ENCODE data around the gene KCNH1. TPM values are rescaled to one million over a fixed set of nuclear protein-coding genes. Genes with fewer than 3 reads are reported as not detected.

The KCNH1 gene
- total and polyA plus RNA-seq, 10 of the 15 experiments (the other 5 are each of a cell fraction or from before 2014, with no cell fraction given) = 0.02 to 0.04 (median 0.04) TPM; not detected in 7

DNA sequence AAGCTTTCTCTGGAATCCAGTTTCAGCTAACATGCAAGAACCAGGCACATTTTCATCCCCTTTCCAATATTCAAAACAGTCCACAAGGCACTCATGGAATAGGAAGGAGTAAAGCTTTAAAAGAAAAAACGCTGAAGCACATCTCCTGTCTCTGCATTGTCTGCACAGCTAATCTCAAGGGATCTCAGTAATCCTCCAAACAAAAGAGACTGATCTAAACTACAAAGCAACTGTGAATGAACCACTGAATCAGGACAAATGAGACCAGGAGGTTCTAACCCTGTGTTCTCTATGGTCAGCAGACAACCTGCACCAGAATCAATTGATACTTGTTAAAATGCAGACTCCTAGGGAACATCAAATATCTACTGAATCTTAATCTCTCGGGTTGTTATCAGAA is 406.2 kb downstream of the KCNH1 start:
- no peak for FAIRE-seq
- DNase-seq (ENCODE audit: low read depth, low spot score) = no peak
- ChIA-PET CTCF (no interaction called here), POLR2A (no interaction called here), RAD21 (ENCODE audit: unreplicated experiment) (no interaction called here), SMC1A (ENCODE audit: uncharacterized antibody, unreplicated experiment) (no interaction called here)
- H3K4me1 ChIP-seq (ENCODE audit: control insufficient read depth, insufficient read depth, low read length) = no peaks in the 10 kb centered on the region
- BruUV-seq (replicated peaks) = no TSS peak
- H3K79me2 ChIP-seq (ENCODE audit: control insufficient read depth, insufficient read depth, low read length) = no peaks in the 10 kb centered on the region
- intact Hi-C loops (cut with micrococcal nuclease; ENCODE audit: unreplicated experiment) = no loop called here
- H2AFZ ChIP-seq (ENCODE audit: control insufficient read depth, low read depth, low read length) = no peak overlapping the region
- no peak for ATAC-seq
- no peaks in the 10 kb centered on the region for H4K20me1 ChIP-seq (ENCODE audit: control insufficient read depth, insufficient read depth)
- no peak overlapping the region for H3K9ac ChIP-seq (ENCODE audit: control insufficient read depth, insufficient read depth, low read length)
- in situ Hi-C loops (cut with MboI) = no loop called here
- 0% methylated on average over 2 of the region's 2 CpGs for WGBS (ENCODE audit: insufficient coverage, insufficient replicate concordance, low lambda C conversion rate, missing lambda C conversion rate)
- no peak overlapping the region for H3K27ac ChIP-seq (ENCODE audit: control insufficient read depth, insufficient read depth)
- H3K4me2 ChIP-seq (ENCODE audit: control insufficient read depth, insufficient read depth) = no peak overlapping the region
- H3K27me3 ChIP-seq (replicated peaks in 1 of 2; ENCODE audit: control insufficient read depth in 2 of 2, insufficient read depth in 2 of 2, low read length in 1 of 2) = no peaks in the 10 kb centered on the region
- H3K9me3 ChIP-seq (replicated peaks; ENCODE audit: control insufficient read depth, insufficient read depth, low read length) = no peaks in the 10 kb centered on the region
- H3K4me3 ChIP-seq = no peak overlapping the region
- H3K36me3 ChIP-seq (ENCODE audit: control insufficient read depth in 2 of 2, insufficient read depth in 2 of 2, low read length in 1 of 2) = no peaks in the 10 kb centered on the region
- TF ChIP-seq, protein P1, sequence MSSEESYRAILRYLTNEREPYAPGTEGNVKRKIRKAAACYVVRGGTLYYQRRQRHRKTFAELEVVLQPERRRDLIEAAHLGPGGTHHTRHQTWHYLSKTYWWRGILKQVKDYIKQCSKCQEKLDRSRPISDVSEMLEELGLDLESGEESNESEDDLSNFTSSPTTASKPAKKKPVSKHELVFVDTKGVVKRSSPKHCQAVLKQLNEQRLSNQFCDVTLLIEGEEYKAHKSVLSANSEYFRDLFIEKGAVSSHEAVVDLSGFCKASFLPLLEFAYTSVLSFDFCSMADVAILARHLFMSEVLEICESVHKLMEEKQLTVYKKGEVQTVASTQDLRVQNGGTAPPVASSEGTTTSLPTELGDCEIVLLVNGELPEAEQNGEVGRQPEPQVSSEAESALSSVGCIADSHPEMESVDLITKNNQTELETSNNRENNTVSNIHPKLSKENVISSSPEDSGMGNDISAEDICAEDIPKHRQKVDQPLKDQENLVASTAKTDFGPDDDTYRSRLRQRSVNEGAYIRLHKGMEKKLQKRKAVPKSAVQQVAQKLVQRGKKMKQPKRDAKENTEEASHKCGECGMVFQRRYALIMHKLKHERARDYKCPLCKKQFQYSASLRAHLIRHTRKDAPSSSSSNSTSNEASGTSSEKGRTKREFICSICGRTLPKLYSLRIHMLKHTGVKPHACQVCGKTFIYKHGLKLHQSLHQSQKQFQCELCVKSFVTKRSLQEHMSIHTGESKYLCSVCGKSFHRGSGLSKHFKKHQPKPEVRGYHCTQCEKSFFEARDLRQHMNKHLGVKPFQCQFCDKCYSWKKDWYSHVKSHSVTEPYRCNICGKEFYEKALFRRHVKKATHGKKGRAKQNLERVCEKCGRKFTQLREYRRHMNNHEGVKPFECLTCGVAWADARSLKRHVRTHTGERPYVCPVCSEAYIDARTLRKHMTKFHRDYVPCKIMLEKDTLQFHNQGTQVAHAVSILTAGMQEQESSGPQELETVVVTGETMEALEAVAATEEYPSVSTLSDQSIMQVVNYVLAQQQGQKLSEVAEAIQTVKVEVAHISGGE (CRISPR knock-in tag; IDR thresholded peaks at IDR 0.05) = no peak
- no peak for TF ChIP-seq HDAC6 (IDR thresholded peaks at IDR 0.05; ENCODE audit: unreplicated experiment)
- no peak for TF ChIP-seq ETV6 (conservative IDR thresholded peaks at IDR 0.05 in 1 of 2, IDR thresholded peaks at IDR 0.05 in 1 of 2; ENCODE audit: borderline replicate concordance in 1 of 2, low read depth in 1 of 2)
- TF ChIP-seq, protein P2, sequence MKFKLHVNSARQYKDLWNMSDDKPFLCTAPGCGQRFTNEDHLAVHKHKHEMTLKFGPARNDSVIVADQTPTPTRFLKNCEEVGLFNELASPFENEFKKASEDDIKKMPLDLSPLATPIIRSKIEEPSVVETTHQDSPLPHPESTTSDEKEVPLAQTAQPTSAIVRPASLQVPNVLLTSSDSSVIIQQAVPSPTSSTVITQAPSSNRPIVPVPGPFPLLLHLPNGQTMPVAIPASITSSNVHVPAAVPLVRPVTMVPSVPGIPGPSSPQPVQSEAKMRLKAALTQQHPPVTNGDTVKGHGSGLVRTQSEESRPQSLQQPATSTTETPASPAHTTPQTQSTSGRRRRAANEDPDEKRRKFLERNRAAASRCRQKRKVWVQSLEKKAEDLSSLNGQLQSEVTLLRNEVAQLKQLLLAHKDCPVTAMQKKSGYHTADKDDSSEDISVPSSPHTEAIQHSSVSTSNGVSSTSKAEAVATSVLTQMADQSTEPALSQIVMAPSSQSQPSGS (IDR thresholded peaks at IDR 0.05; ENCODE audit: low read length) = no peak
- TF ChIP-seq, protein P3, sequence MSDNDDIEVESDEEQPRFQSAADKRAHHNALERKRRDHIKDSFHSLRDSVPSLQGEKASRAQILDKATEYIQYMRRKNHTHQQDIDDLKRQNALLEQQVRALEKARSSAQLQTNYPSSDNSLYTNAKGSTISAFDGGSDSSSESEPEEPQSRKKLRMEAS (IDR thresholded peaks at IDR 0.05; ENCODE audit: low read depth, low read length) = no peak
- TF ChIP-seq HDGF (IDR thresholded peaks at IDR 0.05) = no peak
- no peak for TF ChIP-seq RFX5 (IDR thresholded peaks at IDR 0.05; ENCODE audit: low read depth, low read length)
- no peak for TF ChIP-seq MTA3 (IDR thresholded peaks at IDR 0.05; ENCODE audit: borderline replicate concordance, low read length)
- TF ChIP-seq ATF7 (IDR thresholded peaks at IDR 0.05; ENCODE audit: low read depth) = no peak
- TF ChIP-seq NR2C2 (IDR thresholded peaks at IDR 0.05; ENCODE audit: borderline replicate concordance, control insufficient read depth, insufficient read length, low read depth) = no peak
- TF ChIP-seq, protein P4, sequence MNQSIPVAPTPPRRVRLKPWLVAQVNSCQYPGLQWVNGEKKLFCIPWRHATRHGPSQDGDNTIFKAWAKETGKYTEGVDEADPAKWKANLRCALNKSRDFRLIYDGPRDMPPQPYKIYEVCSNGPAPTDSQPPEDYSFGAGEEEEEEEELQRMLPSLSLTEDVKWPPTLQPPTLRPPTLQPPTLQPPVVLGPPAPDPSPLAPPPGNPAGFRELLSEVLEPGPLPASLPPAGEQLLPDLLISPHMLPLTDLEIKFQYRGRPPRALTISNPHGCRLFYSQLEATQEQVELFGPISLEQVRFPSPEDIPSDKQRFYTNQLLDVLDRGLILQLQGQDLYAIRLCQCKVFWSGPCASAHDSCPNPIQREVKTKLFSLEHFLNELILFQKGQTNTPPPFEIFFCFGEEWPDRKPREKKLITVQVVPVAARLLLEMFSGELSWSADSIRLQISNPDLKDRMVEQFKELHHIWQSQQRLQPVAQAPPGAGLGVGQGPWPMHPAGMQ (IDR thresholded peaks at IDR 0.05; ENCODE audit: borderline replicate concordance) = no peak
- TF ChIP-seq, protein P5, sequence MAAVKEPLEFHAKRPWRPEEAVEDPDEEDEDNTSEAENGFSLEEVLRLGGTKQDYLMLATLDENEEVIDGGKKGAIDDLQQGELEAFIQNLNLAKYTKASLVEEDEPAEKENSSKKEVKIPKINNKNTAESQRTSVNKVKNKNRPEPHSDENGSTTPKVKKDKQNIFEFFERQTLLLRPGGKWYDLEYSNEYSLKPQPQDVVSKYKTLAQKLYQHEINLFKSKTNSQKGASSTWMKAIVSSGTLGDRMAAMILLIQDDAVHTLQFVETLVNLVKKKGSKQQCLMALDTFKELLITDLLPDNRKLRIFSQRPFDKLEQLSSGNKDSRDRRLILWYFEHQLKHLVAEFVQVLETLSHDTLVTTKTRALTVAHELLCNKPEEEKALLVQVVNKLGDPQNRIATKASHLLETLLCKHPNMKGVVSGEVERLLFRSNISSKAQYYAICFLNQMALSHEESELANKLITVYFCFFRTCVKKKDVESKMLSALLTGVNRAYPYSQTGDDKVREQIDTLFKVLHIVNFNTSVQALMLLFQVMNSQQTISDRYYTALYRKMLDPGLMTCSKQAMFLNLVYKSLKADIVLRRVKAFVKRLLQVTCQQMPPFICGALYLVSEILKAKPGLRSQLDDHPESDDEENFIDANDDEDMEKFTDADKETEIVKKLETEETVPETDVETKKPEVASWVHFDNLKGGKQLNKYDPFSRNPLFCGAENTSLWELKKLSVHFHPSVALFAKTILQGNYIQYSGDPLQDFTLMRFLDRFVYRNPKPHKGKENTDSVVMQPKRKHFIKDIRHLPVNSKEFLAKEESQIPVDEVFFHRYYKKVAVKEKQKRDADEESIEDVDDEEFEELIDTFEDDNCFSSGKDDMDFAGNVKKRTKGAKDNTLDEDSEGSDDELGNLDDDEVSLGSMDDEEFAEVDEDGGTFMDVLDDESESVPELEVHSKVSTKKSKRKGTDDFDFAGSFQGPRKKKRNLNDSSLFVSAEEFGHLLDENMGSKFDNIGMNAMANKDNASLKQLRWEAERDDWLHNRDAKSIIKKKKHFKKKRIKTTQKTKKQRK (IDR thresholded peaks at IDR 0.05; ENCODE audit: low read depth, low read length) = no peak

Measured in GM12878 (cell line).